Smooth muscle cell (in vitro differentiated cells): ENCODE measurements around the gene NGEF. TPM values are rescaled to one million over a fixed set of nuclear protein-coding genes. Genes with fewer than 3 reads are reported as not detected.

Experiments
- DNase-seq: peaks from one replicate; lab custom pipeline; 2025; ENCODE audit not compliant: unreplicated experiment; lab: John Stamatoyannopoulos, UW
- H2AFZ ChIP-seq: fragments of 200-600 bp; sonication (generic); 2 replicates; pipeline ENCODE4 v1.6.0; 2016; ENCODE audit warnings: antibody characterized with exemption, low read depth, mild to moderate bottlenecking
- H3F3A ChIP-seq: fragments of 200-600 bp; sonication (generic); 2 replicates; pipeline ENCODE4 v1.6.0; 2017; ENCODE audit warnings: antibody characterized with exemption, low read depth
- H3K27ac ChIP-seq: fragments of 200-600 bp; sonication (generic); 2 replicates; pipeline ENCODE4 v1.5.1; 2016; ENCODE audit warnings: low read depth, mild to moderate bottlenecking
- H3K27me3 ChIP-seq: fragments of 200-600 bp; sonication (generic); 2 replicates; pipeline ENCODE4 v1.6.1; 2016; ENCODE audit warnings: low read depth, mild to moderate bottlenecking
- H3K36me3 ChIP-seq: fragments of 200-600 bp; sonication (generic); 2 replicates; pipeline ENCODE4 v1.5.1; 2016; ENCODE audit warnings: low read depth
- H3K4me1 ChIP-seq: fragments of 200-600 bp; sonication (generic); 2 replicates; pipeline ENCODE4 v1.5.1; 2016; ENCODE audit warnings: low read depth
- H3K4me2 ChIP-seq: fragments of 200-600 bp; sonication (generic); 2 replicates; pipeline ENCODE4 v1.6.0; 2016; ENCODE audit warnings: mild to moderate bottlenecking
- H3K4me3 ChIP-seq: fragments of 200-600 bp; sonication (generic); 2 replicates; pipeline ENCODE4 v1.5.1; 2016; ENCODE audit warnings: mild to moderate bottlenecking
- H3K79me2 ChIP-seq: fragments of 200-600 bp; sonication (generic); 2 replicates; pipeline ENCODE4 v1.6.0; 2016; ENCODE audit warnings: low read depth, mild to moderate bottlenecking
- H3K9ac ChIP-seq: fragments of 200-600 bp; sonication (generic); 2 replicates; pipeline ENCODE4 v1.6.0; 2016; ENCODE audit warnings: low read depth
- H3K9me3 ChIP-seq: fragments of 200-600 bp; sonication (generic); replicated peaks from 2 replicates; pipeline ENCODE4 v1.5.1; 2016; ENCODE audit warnings: low read depth
- H4K20me1 ChIP-seq: fragments of 200-600 bp; sonication (generic); 2 replicates; pipeline ENCODE4 v1.6.0; 2016; ENCODE audit warnings: low read depth
- CTCF ChIP-seq: fragments of 200-600 bp; sonication (generic); IDR thresholded peaks from 2 replicates; pipeline ENCODE4 v1.5.1; 2017; ENCODE audit warnings: borderline replicate concordance, mild to moderate bottlenecking, antibody characterized with exemption; ENCODE audit not compliant: insufficient read depth, poor library complexity, severe bottlenecking
- WGBS: methylation state at CpG from one replicate; pipeline ENCODE4 v1.1.7; 2016; ENCODE audit warnings: low lambda C conversion rate; 5-methylcytosine and 5-hydroxymethylcytosine counted together
- polyA plus RNA-seq: library from polyadenylated mRNA; unstranded; fragments of >200 nt; fragmentation: Nextera tagmentation; extraction: Ambion mirVana; gene quantifications from 2 replicates; pipeline ENCODE4 v1.2.1, GENCODE V29; 2016
- total RNA-seq: library from RNA; depleted of rRNA; stranded (reverse); fragments of >200 nt; gene quantifications from 2 replicates; pipeline ENCODE4 v1.2.3, GENCODE V29; 2014

The NGEF gene
- total and polyA plus RNA-seq, 2 experiments from 2014 or later = 0.09 TPM; not detected in 1

GRCh38 chr2:232846055-232846454 is 167.0 kb downstream of the NGEF start:
- no peak overlapping the region for H3K9ac ChIP-seq

GRCh38 chr2:232843834-232844233 is 169.2 kb downstream of the NGEF start:
- 93% methylated on average over 3 of the region's 3 CpGs for WGBS
- H4K20me1 ChIP-seq = peaks cover 21% of the 10 kb centered on the region
- H2AFZ ChIP-seq = no peak overlapping the region
- no peaks in the 10 kb centered on the region for H3K27me3 ChIP-seq
- no peak for DNase-seq
- H3K4me1 ChIP-seq = no peaks in the 10 kb centered on the region
- no peaks in the 10 kb centered on the region for H3K9me3 ChIP-seq
- peaks cover 4% of the 10 kb centered on the region for H3F3A ChIP-seq
- H3K79me2 ChIP-seq = no peaks in the 10 kb centered on the region
- no peak overlapping the region for H3K9ac ChIP-seq
- no peak overlapping the region for H3K27ac ChIP-seq
- H3K36me3 ChIP-seq = peaks cover 34% of the 10 kb centered on the region
- no peak overlapping the region for H3K4me3 ChIP-seq
- no peak overlapping the region for H3K4me2 ChIP-seq
- TF ChIP-seq CTCF = peak; percentile 8

More at GRCh38 chr2:232846055-232846454, 167.0 kb downstream of the NGEF start:
- DNase-seq = no peak
- Histone ChIP-seq H3K27ac (no peak overlapping the region), H3K4me2 (no peak overlapping the region), H2AFZ (no peak overlapping the region), H3K36me3 (peaks cover 28% of the 10 kb centered on the region), H4K20me1 (peaks cover 13% of the 10 kb centered on the region), H3K4me3 (no peak overlapping the region), H3K27me3 (no peaks in the 10 kb centered on the region), H3K9me3 (no peaks in the 10 kb centered on the region), H3K4me1 (no peaks in the 10 kb centered on the region), H3K79me2 (no peaks in the 10 kb centered on the region), H3F3A (peaks cover 6% of the 10 kb centered on the region)
- no peak for TF ChIP-seq CTCF

- Histone ChIP-seq H3K9ac (no peak overlapping the region), H3K4me3 (no peak overlapping the region), H3K36me3 (peaks cover 31% of the 10 kb centered on the region), H3K9me3 (no peaks in the 10 kb centered on the region), H3K79me2 (no peaks in the 10 kb centered on the region), H2AFZ (no peak overlapping the region), H3K4me2 (no peak overlapping the region), H3K27me3 (no peaks in the 10 kb centered on the region), H3K27ac (peak overlapping the region; percentile 10), H3K4me1 (no peaks in the 10 kb centered on the region), H3F3A (no peaks in the 10 kb centered on the region), H4K20me1 (peaks cover 33% of the 10 kb centered on the region)
- no peak for TF ChIP-seq CTCF
- DNase-seq = no peak
- 12% methylated on average over 2 of the region's 2 CpGs for WGBS
Observed at GRCh38 chr2:232842689-232843088, 170.4 kb downstream of the NGEF start.

- Histone ChIP-seq H3F3A (no peaks in the 10 kb centered on the region), H3K4me3 (no peak overlapping the region), H3K27me3 (no peaks in the 10 kb centered on the region), H4K20me1 (peaks cover 48% of the 10 kb centered on the region), H3K79me2 (no peaks in the 10 kb centered on the region), H2AFZ (no peak overlapping the region), H3K4me2 (no peak overlapping the region), H3K27ac (no peak overlapping the region), H3K9ac (no peak overlapping the region), H3K9me3 (no peaks in the 10 kb centered on the region), H3K36me3 (peaks cover 8% of the 10 kb centered on the region), H3K4me1 (no peaks in the 10 kb centered on the region)
- DNase-seq = no peak
- no peak for TF ChIP-seq CTCF
- 95% methylated on average over 9 of the region's 9 CpGs for WGBS
Observed at GRCh38 chr2:232839411-232840079, 173.5 kb downstream of the NGEF start.
